Hepatocyte (in vitro differentiated cells): ENCODE data around the gene CIDEB. TPM values are rescaled to one million over a fixed set of nuclear protein-coding genes. Genes with fewer than 3 reads are reported as not detected.

Experiments used
- DNase-seq: peaks from one replicate; pipeline ENCODE4 v3.0.0-alpha.2; 2016; ENCODE audit warnings: low spot score
- H2AFZ ChIP-seq: fragments of 200-600 bp; sonication (generic); 2 replicates; pipeline ENCODE4 v1.6.0; 2016; ENCODE audit warnings: antibody characterized with exemption, mild to moderate bottlenecking
- H3K27ac ChIP-seq: fragments of 200-600 bp; sonication (generic); 2 replicates; pipeline ENCODE4 v1.5.1; 2016; ENCODE audit warnings: mild to moderate bottlenecking
- H3K27me3 ChIP-seq: fragments of 200-600 bp; sonication (generic); 2 replicates; pipeline ENCODE4 v1.6.1; 2016
- H3K36me3 ChIP-seq: fragments of 200-600 bp; sonication (generic); replicated peaks from 2 replicates; pipeline ENCODE4 v1.5.1; 2016; ENCODE audit warnings: low read depth; ENCODE audit not compliant: insufficient read depth
- H3K4me1 ChIP-seq: fragments of 200-600 bp; sonication (generic); 2 replicates; pipeline ENCODE4 v1.5.1; 2016; ENCODE audit warnings: mild to moderate bottlenecking, moderate library complexity; ENCODE audit not compliant: insufficient read depth
- H3K4me2 ChIP-seq: fragments of 200-600 bp; sonication (generic); 2 replicates; pipeline ENCODE4 v1.6.0; 2016
- H3K4me3 ChIP-seq: fragments of 200-600 bp; sonication (generic); 2 replicates; pipeline ENCODE4 v1.5.1; 2016; ENCODE audit warnings: mild to moderate bottlenecking
- H3K79me2 ChIP-seq: fragments of 200-600 bp; sonication (generic); 2 replicates; pipeline ENCODE4 v1.6.0; 2017; ENCODE audit warnings: mild to moderate bottlenecking
- H3K9me2 ChIP-seq: fragments of 200-600 bp; sonication (generic); replicated peaks from 2 replicates; pipeline ENCODE4 v1.6.0; 2017; ENCODE audit warnings: mild to moderate bottlenecking; ENCODE audit not compliant: insufficient read depth
- H3K9me3 ChIP-seq: fragments of 200-600 bp; sonication (generic); 2 replicates; pipeline ENCODE4 v1.5.1; 2016; ENCODE audit warnings: low read depth, mild to moderate bottlenecking
- H4K20me1 ChIP-seq: fragments of 200-600 bp; sonication (generic); 2 replicates; pipeline ENCODE4 v1.6.0; 2016; ENCODE audit warnings: mild to moderate bottlenecking; ENCODE audit not compliant: insufficient read depth, poor library complexity, severe bottlenecking
- EZH2 ChIP-seq: fragments of 200-600 bp; sonication (generic); IDR thresholded peaks from 2 replicates; pipeline ENCODE4 v1.6.1; 2016; ENCODE audit warnings: antibody characterized with exemption, mild to moderate bottlenecking, borderline replicate concordance
- EZH2phosphoT487 ChIP-seq: fragments of 200-600 bp; sonication (generic); IDR thresholded peaks from one replicate; pipeline ENCODE4 v1.6.1; 2018; ENCODE audit warnings: antibody characterized with exemption, mild to moderate bottlenecking, low read depth, moderate library complexity; ENCODE audit not compliant: unreplicated experiment, severe bottlenecking
- WGBS: methylation state at CpG from one replicate; pipeline ENCODE4 v1.1.6; 2016; ENCODE audit warnings: low lambda C conversion rate; ENCODE audit errors: missing lambda C conversion rate; 5-methylcytosine and 5-hydroxymethylcytosine counted together
- polyA plus RNA-seq: library from polyadenylated mRNA; unstranded; fragments of >200 nt; fragmentation: Nextera tagmentation; extraction: Ambion mirVana; gene quantifications from 2 replicates; pipeline ENCODE4 v1.2.1, GENCODE V29; 2016
- total RNA-seq: library from RNA; depleted of rRNA; stranded (reverse); fragments of >200 nt; gene quantifications from 2 replicates; pipeline ENCODE4 v1.2.3, GENCODE V29; 2014
- TF ChIP-seq, protein P1 (sequence below): fragments of 200-600 bp; sonication (generic); IDR thresholded peaks from 2 replicates; pipeline ENCODE4 v1.5.1; 2016; ENCODE audit warnings: antibody characterized with exemption, mild to moderate bottlenecking; ENCODE audit not compliant: poor library complexity

The CIDEB gene
- total and polyA plus RNA-seq, 2 experiments from 2014 or later, result 43.0 to 59.9 TPM

DNA sequence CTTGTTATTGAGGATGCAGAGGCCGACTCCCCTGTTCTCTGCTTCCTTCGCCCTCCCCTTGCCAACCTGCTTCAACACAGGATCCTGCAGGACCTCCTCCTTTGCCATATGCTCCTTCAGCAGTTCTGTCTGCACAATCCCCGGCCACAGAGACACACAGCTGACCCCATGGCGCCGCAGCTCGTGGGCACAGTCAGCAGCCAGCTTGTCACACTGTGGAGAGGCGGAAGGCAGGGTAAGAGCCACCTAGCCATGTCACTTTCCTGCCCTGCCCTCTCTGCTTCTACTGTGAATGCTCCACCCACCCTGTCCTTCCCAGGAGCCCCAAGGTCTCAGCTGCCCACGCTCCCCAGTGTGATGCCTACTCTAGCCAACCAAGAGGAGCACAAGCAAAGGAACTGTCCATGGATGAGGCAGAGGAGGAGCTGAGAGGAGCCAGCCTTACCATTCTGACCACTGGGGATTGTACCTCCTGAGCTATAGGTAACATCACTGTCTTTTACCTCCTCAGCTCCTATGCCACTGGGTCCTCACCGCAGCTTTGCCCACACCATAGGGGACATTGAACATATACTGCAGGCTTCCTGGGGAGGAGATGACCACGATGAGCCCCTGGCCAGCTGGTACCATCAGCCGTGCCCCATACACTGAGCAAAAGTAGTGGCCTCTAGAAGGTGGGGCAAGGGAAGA lies 15.5 kb downstream of the CIDEB start:
- no peaks in the 10 kb centered on the region for H3K79me2 ChIP-seq
- H2AFZ ChIP-seq, result no peak overlapping the region
- H3K4me3 ChIP-seq, result no peak overlapping the region
- no peak for DNase-seq
- no peak overlapping the region for H3K4me2 ChIP-seq
- WGBS, result 96% methylated on average over 11 of the region's 11 CpGs
- no peaks in the 10 kb centered on the region for H3K9me2 ChIP-seq
- TF ChIP-seq EZH2 (no peak), EZH2phosphoT487 (no peak)
- TF ChIP-seq, protein P1, sequence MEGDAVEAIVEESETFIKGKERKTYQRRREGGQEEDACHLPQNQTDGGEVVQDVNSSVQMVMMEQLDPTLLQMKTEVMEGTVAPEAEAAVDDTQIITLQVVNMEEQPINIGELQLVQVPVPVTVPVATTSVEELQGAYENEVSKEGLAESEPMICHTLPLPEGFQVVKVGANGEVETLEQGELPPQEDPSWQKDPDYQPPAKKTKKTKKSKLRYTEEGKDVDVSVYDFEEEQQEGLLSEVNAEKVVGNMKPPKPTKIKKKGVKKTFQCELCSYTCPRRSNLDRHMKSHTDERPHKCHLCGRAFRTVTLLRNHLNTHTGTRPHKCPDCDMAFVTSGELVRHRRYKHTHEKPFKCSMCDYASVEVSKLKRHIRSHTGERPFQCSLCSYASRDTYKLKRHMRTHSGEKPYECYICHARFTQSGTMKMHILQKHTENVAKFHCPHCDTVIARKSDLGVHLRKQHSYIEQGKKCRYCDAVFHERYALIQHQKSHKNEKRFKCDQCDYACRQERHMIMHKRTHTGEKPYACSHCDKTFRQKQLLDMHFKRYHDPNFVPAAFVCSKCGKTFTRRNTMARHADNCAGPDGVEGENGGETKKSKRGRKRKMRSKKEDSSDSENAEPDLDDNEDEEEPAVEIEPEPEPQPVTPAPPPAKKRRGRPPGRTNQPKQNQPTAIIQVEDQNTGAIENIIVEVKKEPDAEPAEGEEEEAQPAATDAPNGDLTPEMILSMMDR, result no peak
- no peaks in the 10 kb centered on the region for H4K20me1 ChIP-seq
- peaks cover 3% of the 10 kb centered on the region for H3K4me1 ChIP-seq
- no peak overlapping the region for H3K27ac ChIP-seq
- H3K9me3 ChIP-seq, result no peaks in the 10 kb centered on the region
- no peaks in the 10 kb centered on the region for H3K27me3 ChIP-seq
- H3K36me3 ChIP-seq, result no peaks in the 10 kb centered on the region

DNA sequence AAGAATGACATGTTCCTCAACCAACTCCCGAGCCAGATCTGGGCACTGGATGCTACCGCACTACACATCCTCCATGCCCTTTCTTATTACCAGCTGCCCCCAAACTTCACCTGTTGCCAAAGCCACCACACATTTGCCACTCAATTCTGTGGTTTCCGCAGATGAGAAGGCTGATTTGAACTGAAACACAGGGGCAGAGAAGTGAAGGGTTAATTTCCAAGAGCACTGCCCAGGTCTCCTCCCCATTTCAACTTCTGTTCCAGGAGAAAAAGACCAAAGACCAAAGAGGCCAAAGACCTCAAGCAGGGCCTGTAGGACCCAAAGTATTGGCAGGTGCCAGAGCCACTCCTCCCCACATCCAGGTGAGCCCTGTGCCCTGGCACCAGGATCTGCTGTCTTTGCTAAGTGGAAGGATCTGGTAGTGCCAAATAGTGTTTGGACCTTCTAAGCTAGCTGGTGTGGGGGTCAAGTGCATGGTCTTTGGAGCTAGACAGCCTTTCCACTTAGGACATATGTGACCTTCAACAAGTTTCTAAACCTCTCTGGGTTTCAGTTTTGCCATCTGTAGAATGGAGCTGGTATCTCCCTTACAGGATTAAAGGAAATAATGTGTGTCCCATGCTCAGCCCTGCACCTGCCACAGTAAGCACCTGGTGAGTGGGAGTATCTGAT lies 16.2 kb downstream of the CIDEB start:
- Histone ChIP-seq H3K9me3 (no peaks in the 10 kb centered on the region), H3K27me3 (no peaks in the 10 kb centered on the region), H4K20me1 (no peaks in the 10 kb centered on the region), H2AFZ (no peak overlapping the region), H3K4me3 (no peak overlapping the region), H3K79me2 (no peaks in the 10 kb centered on the region), H3K27ac (no peak overlapping the region), H3K36me3 (no peaks in the 10 kb centered on the region), H3K4me1 (no peaks in the 10 kb centered on the region), H3K9me2 (no peaks in the 10 kb centered on the region), H3K4me2 (no peak overlapping the region)
- DNase-seq, result no peak
- TF ChIP-seq, protein P1, result no peak
- TF ChIP-seq EZH2 (no peak), EZH2phosphoT487 (no peak)
- 74% methylated on average over 3 of the region's 3 CpGs for WGBS

DNA sequence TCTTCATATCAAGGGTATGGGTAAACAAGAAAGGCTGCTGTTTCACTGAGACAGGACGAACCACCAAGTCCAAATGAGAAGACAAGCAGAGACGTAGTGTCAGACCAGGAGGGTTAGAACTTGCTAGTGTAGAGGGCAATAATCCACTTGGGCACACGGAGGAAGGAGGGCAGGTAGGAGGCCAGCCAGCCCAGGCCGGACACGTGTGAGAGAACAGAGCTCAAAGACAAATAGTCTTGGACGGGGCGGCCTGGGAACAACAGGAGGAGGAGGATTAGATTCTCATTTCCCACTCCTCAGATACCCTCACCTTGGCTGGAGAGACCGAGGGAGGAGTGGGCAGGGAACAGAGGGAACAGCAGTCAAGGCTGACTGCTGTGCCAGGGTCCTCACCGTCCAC lies 17.0 kb downstream of the CIDEB start:
- Histone ChIP-seq H3K36me3 (no peaks in the 10 kb centered on the region), H3K9me3 (no peaks in the 10 kb centered on the region), H3K4me2 (no peak overlapping the region), H3K4me3 (no peak overlapping the region), H3K79me2 (no peaks in the 10 kb centered on the region), H3K27ac (no peak overlapping the region), H3K4me1 (no peaks in the 10 kb centered on the region), H2AFZ (no peak overlapping the region), H3K27me3 (no peaks in the 10 kb centered on the region), H4K20me1 (no peaks in the 10 kb centered on the region), H3K9me2 (no peaks in the 10 kb centered on the region)
- DNase-seq, result no peak
- 87% methylated on average over 9 of the region's 9 CpGs for WGBS
- TF ChIP-seq, protein P1, result no peak
